Right lobe of liver (tissue), 6 donors: ENCODE data around the gene PGM2. TPM values are rescaled to one million over a fixed set of nuclear protein-coding genes. Genes with fewer than 3 reads are reported as not detected.
A peak's percentile ranks its signal among the peaks of the same experiment; 100 is the strongest.

Source experiments
- ATAC-seq, 4 donors: fragments of 200-7000 bp; cut with Tn5 transposase; one replicate each; pipeline ENCODE4 v1.9.1; 2020; ENCODE audit warnings: mild to moderate bottlenecking in 4 of 4, moderate library complexity in 4 of 4
- DNase-seq, 3 donors: peaks; one replicate each; pipeline ENCODE4 v3.0.0-alpha.2; 2020
- H3K27ac ChIP-seq, 3 donors: fragments of 200-600 bp; one replicate each; pipeline ENCODE4 v1.8.0; 2022
- H3K27me3 ChIP-seq, 2 donors: fragments of 200-600 bp; one replicate each; pipeline ENCODE4 v1.8.0; 2022
- H3K36me3 ChIP-seq, 4 donors: fragments of 200-600 bp; sonication (generic) in 1 of 4; one replicate each; pipeline versions ENCODE4 v1.5.1 to v1.8.0; 2017 to 2022; ENCODE audit warnings: control low read depth in 1 of 4
- H3K4me1 ChIP-seq, 4 donors: fragments of 200-600 bp; sonication (generic) in 1 of 4; one replicate each; pipeline versions ENCODE4 v1.5.1 to v1.8.0; 2017 to 2022; ENCODE audit warnings: control low read depth in 1 of 4
- H3K4me3 ChIP-seq, 3 donors: fragments of 200-600 bp; one replicate each; pipeline ENCODE4 v1.8.0; 2022
- H3K9me3 ChIP-seq, 4 donors: fragments of 200-600 bp; sonication (generic) in 1 of 4; one replicate each; pipeline versions ENCODE4 v1.5.1 to v1.8.0; 2017 to 2022; ENCODE audit warnings: control low read depth in 1 of 4
- POLR2A ChIP-seq: fragments of 450-650 bp; IDR thresholded peaks from one replicate; pipeline ENCODE4 v1.6.1; 2017; ENCODE audit warnings: antibody characterized with exemption, mild to moderate bottlenecking
- WGBS: methylation state at CpG from one replicate; pipeline ENCODE4 v1.1.6; 2018; ENCODE audit warnings: low coverage, low lambda C conversion rate; ENCODE audit not compliant: insufficient coverage; ENCODE audit errors: missing lambda C conversion rate; 5-methylcytosine and 5-hydroxymethylcytosine counted together
- intact Hi-C, 2 donors: fragments of 100-400 bp; cut with DNase I; formaldehyde crosslinking; loops; one replicate each; pipeline versions ENCODE4 v1.11.2 to v1.14.1; 2022
- total RNA-seq, 6 experiments: library from RNA; depleted of rRNA in 2 of 6; stranded (reverse); fragments of >200 nt in 2 of 6; fragmentation: NEBNext Ultra II Directional in 3 of 6; extraction: Animal tissue kit (Norgen Biotek cat#: 25700) in 3 of 6; gene quantifications; one replicate each; pipeline versions ENCODE4 v1.1.0 to v1.2.4, GENCODE V29; 2016 to 2023
- TF ChIP-seq, protein P1 (sequence below), 4 donors: fragments of 200-600 bp in 3 of 4; fragments of 450-650 bp in 1 of 4; IDR thresholded peaks; one replicate each; pipeline versions ENCODE4 v1.5.1 to v1.8.0; 2016 to 2022; ENCODE audit warnings: antibody characterized with exemption in 4 of 4, mild to moderate bottlenecking in 2 of 4
- donor health status: DM: no; HTN: yes; CAD: no.
- donor health status: DM: no; HTN: no; CAD: no.
- donor health status: DM: no; HTN: no; CAD: no.
- donor health status: DM: no; HTN: yes; CAD: no.
- donor health status: DM: no; HTN: yes; CAD: no.

PGM2 gene
- total RNA-seq, 6 experiments from 2014 or later = 5.5 to 16.3 (median 7.3) TPM

DNA sequence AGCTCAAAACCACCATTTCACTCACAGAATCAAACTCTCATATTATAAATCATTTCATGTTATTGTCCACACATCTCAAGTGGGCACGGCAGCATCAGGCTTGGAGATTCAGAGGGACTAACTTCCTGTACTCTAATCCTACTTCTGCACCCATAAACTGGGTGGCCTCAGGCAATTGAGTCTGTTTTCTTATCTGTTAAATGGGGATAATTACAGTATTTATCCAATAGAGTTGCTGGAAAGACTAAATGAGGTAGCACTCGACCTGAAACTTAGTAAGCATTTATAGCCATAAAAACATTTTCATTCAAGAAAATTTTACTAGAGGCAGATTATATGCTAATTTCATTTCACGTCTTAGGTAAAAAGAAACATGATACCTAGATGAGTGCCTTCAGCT, 77.4 kb downstream of the PGM2 start:
- peaks cover 0 to 31% (median 10%) of the 10 kb centered on the region in 4 donors for H3K4me1 ChIP-seq
- intact Hi-C loops = no loop called here
- ATAC-seq = no peak
- TF ChIP-seq, protein P1, sequence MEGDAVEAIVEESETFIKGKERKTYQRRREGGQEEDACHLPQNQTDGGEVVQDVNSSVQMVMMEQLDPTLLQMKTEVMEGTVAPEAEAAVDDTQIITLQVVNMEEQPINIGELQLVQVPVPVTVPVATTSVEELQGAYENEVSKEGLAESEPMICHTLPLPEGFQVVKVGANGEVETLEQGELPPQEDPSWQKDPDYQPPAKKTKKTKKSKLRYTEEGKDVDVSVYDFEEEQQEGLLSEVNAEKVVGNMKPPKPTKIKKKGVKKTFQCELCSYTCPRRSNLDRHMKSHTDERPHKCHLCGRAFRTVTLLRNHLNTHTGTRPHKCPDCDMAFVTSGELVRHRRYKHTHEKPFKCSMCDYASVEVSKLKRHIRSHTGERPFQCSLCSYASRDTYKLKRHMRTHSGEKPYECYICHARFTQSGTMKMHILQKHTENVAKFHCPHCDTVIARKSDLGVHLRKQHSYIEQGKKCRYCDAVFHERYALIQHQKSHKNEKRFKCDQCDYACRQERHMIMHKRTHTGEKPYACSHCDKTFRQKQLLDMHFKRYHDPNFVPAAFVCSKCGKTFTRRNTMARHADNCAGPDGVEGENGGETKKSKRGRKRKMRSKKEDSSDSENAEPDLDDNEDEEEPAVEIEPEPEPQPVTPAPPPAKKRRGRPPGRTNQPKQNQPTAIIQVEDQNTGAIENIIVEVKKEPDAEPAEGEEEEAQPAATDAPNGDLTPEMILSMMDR (IDR thresholded peaks at IDR 0.05) = no peak
- no peak for TF ChIP-seq POLR2A
- no peaks in the 10 kb centered on the region for H3K27me3 ChIP-seq
- peak overlapping the region in 1 of 3 donors; percentile 50 for H3K27ac ChIP-seq
- no peak overlapping the region for H3K4me3 ChIP-seq
- WGBS = 92% methylated on average over 3 of the region's 3 CpGs
- no peaks in the 10 kb centered on the region for H3K36me3 ChIP-seq
- H3K9me3 ChIP-seq = no peaks in the 10 kb centered on the region
- no peak for DNase-seq

- peak overlapping the region in 2 of 3 donors; percentile 45 to 56 for H3K27ac ChIP-seq
- H3K4me1 ChIP-seq = peaks cover 0 to 31% (median 10%) of the 10 kb centered on the region in 4 donors
- intact Hi-C loops = no loop called here
- WGBS = 93% methylated on average over 3 of the region's 3 CpGs
- ATAC-seq (no peak), DNase-seq (no peak)
- H3K4me3 ChIP-seq = no peak overlapping the region
- no peak for TF ChIP-seq POLR2A
- TF ChIP-seq, protein P1 (IDR thresholded peaks at IDR 0.05) = no peak
- no peaks in the 10 kb centered on the region for H3K36me3 ChIP-seq
- no peaks in the 10 kb centered on the region for H3K27me3 ChIP-seq
- H3K9me3 ChIP-seq = no peaks in the 10 kb centered on the region
These were observed 78.3 kb downstream of the PGM2 start for GRCh38 chr4:37904824-37905223.

DNA sequence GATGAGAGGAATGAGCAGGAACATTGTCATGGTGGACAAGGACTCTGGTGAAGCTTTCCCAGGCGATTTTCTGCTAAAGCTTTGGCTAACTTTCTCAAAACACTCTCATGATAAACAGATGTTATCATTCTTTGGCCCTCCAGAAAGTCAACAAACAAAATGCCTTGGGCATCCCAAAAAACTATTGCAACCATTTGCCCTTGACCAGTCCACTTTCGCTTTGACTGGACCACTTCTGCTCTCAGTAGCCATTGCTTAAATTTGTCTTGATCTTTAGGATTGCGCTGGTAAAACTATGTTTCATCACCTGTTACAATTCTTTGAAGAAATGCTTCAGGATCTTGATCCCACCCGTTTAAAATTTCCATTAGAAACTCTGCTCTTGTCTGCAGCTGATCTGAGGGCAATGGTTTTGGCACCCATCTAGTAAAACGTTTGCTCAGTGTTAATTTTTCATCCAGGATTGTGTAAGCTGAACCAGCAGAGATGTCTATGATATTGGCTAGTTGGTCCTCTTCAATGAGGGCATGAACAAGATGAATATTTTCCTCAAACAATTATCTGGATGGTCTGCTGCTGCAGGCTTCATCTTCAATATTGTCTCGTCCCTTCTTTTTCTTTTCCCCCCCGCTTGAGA, 79.2 kb downstream of the PGM2 start:
- DNase-seq (peak in 1 of 3 donors; percentile 74), ATAC-seq (peak; percentile 85 to 91 (median 86))
- Histone ChIP-seq H3K4me3 (peak overlapping the region in 2 of 3 donors; percentile 24 to 36), H3K9me3 (no peaks in the 10 kb centered on the region), H3K36me3 (no peaks in the 10 kb centered on the region), H3K4me1 (peaks cover 0 to 31% (median 10%) of the 10 kb centered on the region in 4 donors), H3K27me3 (no peaks in the 10 kb centered on the region), H3K27ac (peak overlapping the region in 2 of 3 donors; percentile 45 to 56)
- TF ChIP-seq, protein P1 (IDR thresholded peaks at IDR 0.05) = no peak
- no peak for TF ChIP-seq POLR2A
- 31% methylated on average over 7 of the region's 7 CpGs for WGBS
- intact Hi-C loops = no loop called here

GRCh38 chr4:37908488-37909331, 82.2 kb downstream of the PGM2 start:
- Histone ChIP-seq H3K36me3 (no peaks in the 10 kb centered on the region), H3K27ac (no peak overlapping the region), H3K4me3 (no peak overlapping the region), H3K9me3 (no peaks in the 10 kb centered on the region), H3K27me3 (no peaks in the 10 kb centered on the region), H3K4me1 (peaks cover 0 to 20% (median 5%) of the 10 kb centered on the region in 4 donors)
- ATAC-seq (peak in 1 of 4 donors; percentile 3), DNase-seq (no peak)
- WGBS = 77% methylated on average over 20 of the region's 21 CpGs
- no peak for TF ChIP-seq POLR2A
- TF ChIP-seq, protein P1 (IDR thresholded peaks at IDR 0.05) = no peak
- intact Hi-C loops = no loop called here
